ENCODE data around the gene PLCH2.

PLCH2 gene

GRCh38 chr1:2479186-2479585 is 3.1 kb downstream of the PLCH2 start:
- TF ChIP-seq EGR1 (IDR thresholded peaks at IDR 0.05) (no peak), CREB1 (IDR thresholded peaks at IDR 0.05; ENCODE audit: low read depth) (no peak), USF1 (IDR thresholded peaks at IDR 0.05) (no peak), TEAD4 (IDR thresholded peaks at IDR 0.05) (no peak), ZBTB7A (IDR thresholded peaks at IDR 0.05; ENCODE audit: low read depth) (no peak), NFIC (IDR thresholded peaks at IDR 0.05) (no peak), TAF1 (IDR thresholded peaks at IDR 0.05; ENCODE audit: low read depth) (no peak), EP300 (IDR thresholded peaks at IDR 0.05; ENCODE audit: borderline replicate concordance) (no peak)

GRCh38 chr1:2479618-2480017 is 3.5 kb downstream of the PLCH2 start:
- no peak for TF ChIP-seq MAX (IDR thresholded peaks at IDR 0.05)
- no peak for TF ChIP-seq CEBPB (IDR thresholded peaks at IDR 0.05)
- no peak for TF ChIP-seq YY1 (IDR thresholded peaks at IDR 0.05; ENCODE audit: low read depth)
- no peak for TF ChIP-seq NFIC (IDR thresholded peaks at IDR 0.05)
- no peak for TF ChIP-seq TAF1 (IDR thresholded peaks at IDR 0.05; ENCODE audit: low read depth)
- no peak for TF ChIP-seq EP300 (IDR thresholded peaks at IDR 0.05; ENCODE audit: borderline replicate concordance)
- TF ChIP-seq CREB1 (IDR thresholded peaks at IDR 0.05; ENCODE audit: low read depth) = no peak
- TF ChIP-seq USF1 (IDR thresholded peaks at IDR 0.05) = no peak
- no peak for TF ChIP-seq TEAD4 (IDR thresholded peaks at IDR 0.05)
- TF ChIP-seq FOXM1 (IDR thresholded peaks at IDR 0.05; ENCODE audit: borderline replicate concordance, low read depth) = no peak
- no peak for TF ChIP-seq REST (IDR thresholded peaks at IDR 0.05; ENCODE audit: low read depth)
- TF ChIP-seq ZBTB7A (IDR thresholded peaks at IDR 0.05; ENCODE audit: low read depth) = no peak
- no peak for TF ChIP-seq RAD21 (IDR thresholded peaks at IDR 0.05; ENCODE audit: low read depth)
- no peak for TF ChIP-seq TCF12 (IDR thresholded peaks at IDR 0.05; ENCODE audit: low read depth)
- TF ChIP-seq EGR1 (IDR thresholded peaks at IDR 0.05) = no peak

- TF ChIP-seq CEBPB (IDR thresholded peaks at IDR 0.05) = no peak
- no peak for TF ChIP-seq MAX (IDR thresholded peaks at IDR 0.05)
- TF ChIP-seq RAD21 (IDR thresholded peaks at IDR 0.05; ENCODE audit: low read depth) = no peak
- no peak for TF ChIP-seq EGR1 (IDR thresholded peaks at IDR 0.05)
- no peak for TF ChIP-seq USF1 (IDR thresholded peaks at IDR 0.05)
- no peak for TF ChIP-seq TEAD4 (IDR thresholded peaks at IDR 0.05)
- TF ChIP-seq FOXM1 (IDR thresholded peaks at IDR 0.05; ENCODE audit: borderline replicate concordance, low read depth) = no peak
- no peak for TF ChIP-seq REST (IDR thresholded peaks at IDR 0.05; ENCODE audit: low read depth)
- TF ChIP-seq NFIC (IDR thresholded peaks at IDR 0.05) = no peak
- TF ChIP-seq CREB1 (IDR thresholded peaks at IDR 0.05; ENCODE audit: low read depth) = no peak
- TF ChIP-seq EP300 (IDR thresholded peaks at IDR 0.05; ENCODE audit: borderline replicate concordance) = no peak
- no peak for TF ChIP-seq YY1 (IDR thresholded peaks at IDR 0.05; ENCODE audit: low read depth)
- no peak for TF ChIP-seq ZBTB7A (IDR thresholded peaks at IDR 0.05; ENCODE audit: low read depth)
- no peak for TF ChIP-seq TCF12 (IDR thresholded peaks at IDR 0.05; ENCODE audit: low read depth)
- no peak for TF ChIP-seq TAF1 (IDR thresholded peaks at IDR 0.05; ENCODE audit: low read depth)
Measured at GRCh38 chr1:2480236-2480985, 4.3 kb downstream of the PLCH2 start.

- TF ChIP-seq EGR1 (IDR thresholded peaks at IDR 0.05) = no peak
- TF ChIP-seq CEBPB (IDR thresholded peaks at IDR 0.05) = no peak
- no peak for TF ChIP-seq USF1 (IDR thresholded peaks at IDR 0.05)
- TF ChIP-seq ZBTB7A (IDR thresholded peaks at IDR 0.05; ENCODE audit: low read depth) = 0 out of 2 replicates have a peak, but pooled peaks have one; percentile 24
- no peak for TF ChIP-seq TAF1 (IDR thresholded peaks at IDR 0.05; ENCODE audit: low read depth)
- no peak for TF ChIP-seq REST (IDR thresholded peaks at IDR 0.05; ENCODE audit: low read depth)
- TF ChIP-seq TCF12 (IDR thresholded peaks at IDR 0.05; ENCODE audit: low read depth) = no peak; the same call in 1 of the 2 replicates
- peak; percentile 53 for TF ChIP-seq NFIC (IDR thresholded peaks at IDR 0.05)
- TF ChIP-seq MAX (IDR thresholded peaks at IDR 0.05) = peak; percentile 75
- no peak; the same call in 1 of the 2 replicates for TF ChIP-seq RAD21 (IDR thresholded peaks at IDR 0.05; ENCODE audit: low read depth)
- no peak for TF ChIP-seq FOXM1 (IDR thresholded peaks at IDR 0.05; ENCODE audit: borderline replicate concordance, low read depth)
- no peak for TF ChIP-seq YY1 (IDR thresholded peaks at IDR 0.05; ENCODE audit: low read depth)
- no peak for TF ChIP-seq EP300 (IDR thresholded peaks at IDR 0.05; ENCODE audit: borderline replicate concordance)
- TF ChIP-seq CREB1 (IDR thresholded peaks at IDR 0.05; ENCODE audit: low read depth) = no peak
- TF ChIP-seq TEAD4 (IDR thresholded peaks at IDR 0.05) = 0 out of 2 replicates have a peak, but pooled peaks have one; percentile 26
Measured at GRCh38 chr1:2480986-2481364, 4.9 kb downstream of the PLCH2 start.
